Embryonic facial prominence (tissue), 1 donor: ENCODE measurements around the gene SPATA22.
"Not testable (repeated sequence)": the region's sequence is repeated elsewhere in the genome, so short reads cannot be mapped to it uniquely, and the experiment has no call there.

Source experiments
- DNase-seq: peaks from one replicate; pipeline ENCODE4 v3.0.0-alpha.2; 2016; ENCODE audit errors: extremely low spot score

Gene SPATA22, protein sequence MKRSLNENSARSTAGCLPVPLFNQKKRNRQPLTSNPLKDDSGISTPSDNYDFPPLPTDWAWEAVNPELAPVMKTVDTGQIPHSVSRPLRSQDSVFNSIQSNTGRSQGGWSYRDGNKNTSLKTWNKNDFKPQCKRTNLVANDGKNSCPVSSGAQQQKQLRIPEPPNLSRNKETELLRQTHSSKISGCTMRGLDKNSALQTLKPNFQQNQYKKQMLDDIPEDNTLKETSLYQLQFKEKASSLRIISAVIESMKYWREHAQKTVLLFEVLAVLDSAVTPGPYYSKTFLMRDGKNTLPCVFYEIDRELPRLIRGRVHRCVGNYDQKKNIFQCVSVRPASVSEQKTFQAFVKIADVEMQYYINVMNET

DNA sequence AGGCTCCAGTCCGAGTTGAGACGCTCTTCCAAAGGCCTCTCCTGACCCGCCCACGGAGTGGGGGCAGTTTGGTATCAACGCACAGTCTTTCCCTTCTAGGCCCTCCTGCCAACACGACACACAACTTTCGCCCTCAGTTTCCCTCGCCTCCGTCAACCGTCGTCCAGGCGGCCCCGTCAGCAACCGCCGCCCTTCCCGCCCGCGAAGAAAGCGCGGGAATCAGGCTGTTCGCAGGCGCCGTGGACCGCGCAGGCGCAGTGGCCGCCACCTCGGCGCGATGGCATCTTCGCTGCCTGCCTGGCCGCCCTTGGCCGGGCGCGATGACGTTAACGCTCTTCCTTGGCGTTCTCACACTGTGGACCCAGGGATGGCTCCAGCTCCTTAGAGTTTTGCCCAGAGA, at the start of gene SPATA22:
Gene SPATA22 (minus strand): TSS at position 221 of the 400 bp plus-strand sequence. CDS start 2,494 bp downstream, outside the sequence.
- DNase-seq, result no peak

DNA sequence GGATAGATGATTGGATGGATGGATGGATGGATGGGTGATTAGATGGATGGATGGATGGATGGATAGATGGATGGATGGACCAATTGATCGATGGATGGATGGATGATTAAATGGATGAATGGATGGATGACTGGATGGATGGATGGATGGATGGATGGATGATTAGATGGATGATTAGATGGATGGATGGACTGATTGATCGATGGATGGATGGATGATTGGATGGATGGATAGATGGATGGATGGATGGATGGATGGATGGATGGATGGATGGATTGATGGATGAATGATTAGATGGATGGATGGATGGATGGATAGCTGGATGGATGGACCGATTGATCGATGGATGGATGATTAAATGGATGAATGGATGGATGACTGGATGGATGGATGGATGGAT, 47.9 kb upstream of the SPATA22 start:
- not testable (repeated sequence) for DNase-seq

DNA sequence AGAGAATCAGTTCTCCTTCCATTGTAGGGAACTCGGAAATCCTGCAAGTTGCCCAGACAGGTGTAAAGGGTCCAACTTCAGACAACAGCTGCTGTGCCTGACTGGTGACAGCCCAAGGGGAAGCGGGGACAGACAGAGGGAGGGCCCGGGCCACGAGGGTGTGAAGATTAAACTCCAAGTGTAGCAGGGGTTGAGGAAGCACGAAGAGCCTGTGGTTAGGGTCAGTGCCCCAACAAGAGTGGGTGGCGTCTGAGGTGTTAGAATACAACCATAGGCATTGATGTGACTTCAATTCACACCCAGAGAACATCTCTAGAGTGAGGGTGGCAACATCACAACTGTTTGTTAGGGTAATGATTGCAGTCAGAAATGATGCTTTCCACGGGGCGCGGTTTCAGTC, 43.3 kb upstream of the SPATA22 start:
- DNase-seq, result no peak

DNA sequence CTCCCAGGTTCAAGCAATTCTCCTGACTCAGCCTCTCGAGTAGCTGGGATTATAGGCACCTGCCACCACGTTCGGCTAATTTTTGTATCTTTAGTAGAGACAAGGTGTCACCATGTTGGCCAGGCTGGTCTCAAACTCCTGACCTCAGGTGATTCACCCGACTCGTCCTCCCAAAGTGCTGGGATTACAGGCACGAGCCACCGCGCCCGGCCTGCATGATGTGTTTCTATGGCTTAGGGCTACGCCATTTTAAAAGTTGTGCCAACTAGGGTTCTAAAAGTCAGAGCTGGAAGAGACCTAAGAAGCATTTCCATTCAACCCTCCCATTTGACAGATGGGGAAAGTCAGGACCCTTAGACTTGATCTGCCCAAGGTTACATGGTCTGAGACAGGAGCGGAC, 42.5 kb upstream of the SPATA22 start:
- not testable (repeated sequence) for DNase-seq

DNA sequence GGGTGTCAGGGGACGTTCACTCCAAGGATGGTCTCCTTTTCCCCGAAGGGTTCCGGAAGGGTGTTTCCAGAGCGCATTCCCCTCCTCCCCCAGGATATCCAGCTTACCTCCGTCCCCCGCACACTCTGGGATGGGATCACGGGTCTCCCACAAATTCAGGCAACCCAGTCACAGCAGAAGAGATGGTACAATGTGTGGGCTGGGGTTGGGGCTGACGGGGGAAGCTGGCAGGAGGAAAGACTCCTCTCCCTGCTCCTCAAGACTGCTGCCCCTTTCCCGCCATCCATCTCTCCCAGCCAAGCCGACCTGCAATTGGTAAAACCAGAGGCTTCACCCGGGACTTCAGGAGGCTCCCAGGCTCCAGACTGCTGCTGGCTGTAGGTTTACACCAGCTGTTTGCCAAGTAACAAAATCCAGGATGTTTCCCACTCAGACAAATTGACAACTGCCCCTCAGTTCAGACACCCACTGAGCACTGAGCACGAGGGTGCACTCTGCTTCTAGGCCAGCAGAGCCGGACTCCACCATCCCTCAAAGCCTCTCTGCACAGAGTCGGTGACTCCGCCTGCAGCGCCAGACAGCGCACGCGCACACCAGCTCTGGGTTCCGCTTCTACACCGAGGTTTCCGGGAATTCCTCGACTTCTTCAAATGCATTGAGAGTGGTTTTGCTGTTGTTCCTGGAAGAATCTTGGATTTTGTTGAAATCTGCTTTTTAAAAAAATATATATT, 41.9 kb upstream of the SPATA22 start:
- no peak for DNase-seq

DNA sequence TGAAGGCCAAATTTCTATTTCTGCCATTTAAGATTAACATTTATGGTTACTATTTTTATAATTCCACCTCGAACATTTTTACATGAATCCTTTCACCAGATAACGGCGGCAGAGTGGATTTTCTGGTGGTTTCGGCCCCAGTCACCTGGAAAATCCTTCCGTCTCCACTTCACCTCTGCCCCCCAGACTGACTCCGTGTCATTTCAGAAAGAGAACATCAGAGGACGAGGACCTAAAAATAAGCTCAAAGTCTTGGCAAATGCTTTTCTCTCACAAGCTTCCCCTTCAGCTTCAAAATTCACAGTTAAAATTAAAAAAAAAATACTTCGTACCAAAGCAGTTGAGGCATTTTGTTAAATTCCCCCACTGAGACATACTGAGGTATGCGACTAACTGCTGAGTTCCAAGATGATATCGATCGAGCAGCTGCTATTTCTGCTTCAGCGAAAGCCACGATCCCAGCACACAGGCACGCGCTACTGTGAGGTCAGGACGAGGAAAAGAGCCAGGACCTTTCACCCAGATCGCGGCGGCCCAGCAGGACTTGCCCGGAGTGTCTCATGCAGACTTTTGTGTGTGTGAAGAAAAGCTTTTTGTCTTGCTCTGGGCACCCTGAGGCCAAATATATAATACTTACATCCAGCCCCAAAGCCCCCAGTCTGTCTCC, 41.0 kb upstream of the SPATA22 start:
- DNase-seq, result no peak

DNA sequence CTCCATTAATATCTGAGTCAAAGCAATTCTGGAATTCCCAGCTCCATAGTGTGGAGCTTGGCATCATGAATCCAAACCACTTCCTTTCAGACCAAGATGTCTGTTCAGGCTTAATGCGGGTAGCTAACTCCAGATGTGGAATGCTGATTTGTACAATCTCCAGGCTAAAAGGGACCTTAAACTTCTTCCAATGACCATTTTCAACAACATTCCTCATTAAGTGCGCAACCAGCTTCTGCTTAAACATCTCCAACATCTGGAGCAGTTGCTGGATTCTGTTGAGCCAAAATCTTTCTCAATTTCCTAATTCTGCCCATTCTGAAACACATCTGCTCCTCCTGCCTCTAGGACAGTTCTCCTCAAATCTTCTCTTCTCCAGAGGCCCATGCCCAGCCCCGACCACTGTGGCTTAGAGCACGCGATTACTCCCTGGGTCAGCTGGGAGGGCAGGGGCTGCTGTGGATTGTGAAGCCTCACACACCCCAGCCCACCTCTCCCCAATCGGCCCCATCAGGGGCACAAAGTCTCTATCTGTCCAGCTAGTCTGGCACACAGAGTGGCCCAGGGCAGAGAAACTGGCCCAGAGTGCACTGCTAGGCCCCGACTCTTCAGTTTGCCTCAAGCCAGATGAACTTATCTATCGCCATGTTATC, 40.4 kb upstream of the SPATA22 start:
- DNase-seq, result no peak

DNA sequence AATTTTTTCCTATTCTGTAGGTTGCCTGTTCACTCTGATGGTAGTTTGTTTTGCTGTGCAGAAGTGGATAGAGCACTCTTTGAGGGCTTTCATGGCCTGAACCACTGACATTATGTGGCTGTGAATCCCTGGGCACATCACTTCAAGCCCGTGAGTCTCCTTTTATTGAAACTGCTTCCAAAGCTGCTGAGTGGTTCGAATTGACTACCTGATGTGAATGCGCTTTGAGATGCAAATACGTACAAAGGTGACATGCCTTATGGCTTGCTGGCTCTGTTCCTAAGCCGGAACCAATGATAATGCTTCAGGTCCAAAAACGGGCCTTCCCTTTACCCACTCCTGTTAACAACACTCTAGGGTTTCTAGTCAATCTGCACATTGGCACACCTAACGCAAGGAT, 38.5 kb upstream of the SPATA22 start:
- DNase-seq, result no peak

DNA sequence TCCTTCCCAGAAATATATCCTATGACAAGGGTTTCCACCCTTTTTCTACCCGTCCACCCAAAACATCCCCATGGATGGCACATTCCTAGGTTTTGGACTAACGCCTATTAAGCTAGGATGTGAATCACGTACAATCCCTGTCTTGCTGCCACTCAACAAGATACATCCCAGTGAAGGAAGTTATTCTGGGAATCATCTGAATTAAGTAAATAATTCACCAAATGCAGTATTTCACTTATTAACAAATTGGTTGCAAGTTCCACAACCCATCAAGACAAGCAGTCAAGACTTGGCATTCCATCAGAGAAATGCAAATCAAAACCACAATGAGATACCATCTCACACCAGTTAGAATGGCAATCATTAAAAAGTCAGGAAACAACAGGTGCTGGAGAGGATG, 36.2 kb upstream of the SPATA22 start:
- DNase-seq, result no peak

DNA sequence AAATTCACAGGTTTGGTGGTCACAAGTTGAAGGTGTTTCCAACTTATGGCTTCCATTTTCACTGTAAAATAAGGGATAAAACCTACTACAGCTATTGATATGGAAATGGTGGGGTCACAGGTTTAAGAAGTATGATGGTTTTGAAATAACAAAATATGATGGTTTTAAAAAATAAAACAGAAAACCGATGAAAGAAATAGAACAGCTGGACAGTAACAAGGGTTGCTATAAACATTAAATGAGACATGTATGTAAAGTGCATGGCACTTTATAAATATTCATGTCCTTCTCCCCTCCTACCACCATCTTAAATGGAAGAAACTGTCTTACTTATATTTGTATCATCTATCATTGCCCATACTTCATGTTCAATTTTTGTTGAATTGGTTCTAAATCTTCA, 35.5 kb upstream of the SPATA22 start:
- DNase-seq, result no peak

DNA sequence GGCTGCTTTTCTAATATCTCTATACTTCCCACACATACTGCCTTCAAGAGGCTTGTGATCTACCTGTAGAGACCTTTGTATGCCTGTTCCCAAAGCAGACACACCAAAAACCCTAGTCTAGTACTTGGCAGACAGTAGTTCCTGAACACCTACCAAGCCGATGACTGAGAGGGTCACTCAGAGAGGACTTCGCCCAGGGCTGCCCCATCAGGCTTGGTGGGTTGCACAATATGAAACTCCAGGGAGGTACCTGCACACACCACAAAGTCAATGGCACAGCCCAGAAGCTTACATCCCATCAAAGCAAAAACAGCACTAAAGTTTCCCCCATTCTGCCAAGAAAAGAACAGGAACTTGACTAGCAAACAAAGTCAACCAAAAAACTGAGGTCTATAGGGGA, 34.4 kb upstream of the SPATA22 start:
- no peak for DNase-seq

DNA sequence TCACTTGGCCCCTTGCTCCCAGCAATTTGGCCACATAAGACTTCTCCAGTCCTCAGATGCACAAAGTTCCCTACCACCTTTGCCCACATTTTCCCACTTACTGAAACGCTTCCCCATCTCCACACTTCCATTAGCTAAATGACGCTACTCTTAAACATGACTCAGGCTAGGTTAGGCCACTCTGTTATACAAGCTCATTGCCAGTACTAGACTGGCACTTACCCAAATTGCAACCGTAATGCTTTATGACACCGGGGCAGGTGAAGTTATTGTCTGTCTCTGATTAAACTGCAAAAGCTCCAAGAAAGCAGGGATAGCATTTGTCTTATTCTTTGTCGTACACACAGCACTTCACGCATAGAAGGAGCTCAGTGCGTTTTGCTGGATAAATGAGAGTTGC, 33.4 kb upstream of the SPATA22 start:
- DNase-seq, result no peak

DNA sequence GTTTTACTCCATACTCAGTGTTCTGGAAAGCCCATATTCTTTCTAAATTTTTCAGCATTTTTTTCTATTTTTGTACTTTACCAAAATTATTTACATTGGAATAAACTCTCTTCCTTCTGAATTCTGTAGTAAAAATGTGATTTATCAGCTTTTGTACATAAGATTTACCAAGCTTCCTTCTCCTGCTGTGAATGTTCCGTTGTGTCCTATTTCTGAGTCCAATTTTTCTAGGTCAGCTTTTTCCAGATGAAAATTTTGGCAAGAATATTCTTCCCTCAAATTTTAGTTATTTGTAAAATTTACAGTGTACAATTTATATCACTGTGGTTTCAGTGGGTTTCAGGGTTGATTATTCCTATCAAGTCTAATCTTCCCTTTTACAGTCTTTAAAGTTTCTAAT, 31.7 kb upstream of the SPATA22 start:
- no peak for DNase-seq

DNA sequence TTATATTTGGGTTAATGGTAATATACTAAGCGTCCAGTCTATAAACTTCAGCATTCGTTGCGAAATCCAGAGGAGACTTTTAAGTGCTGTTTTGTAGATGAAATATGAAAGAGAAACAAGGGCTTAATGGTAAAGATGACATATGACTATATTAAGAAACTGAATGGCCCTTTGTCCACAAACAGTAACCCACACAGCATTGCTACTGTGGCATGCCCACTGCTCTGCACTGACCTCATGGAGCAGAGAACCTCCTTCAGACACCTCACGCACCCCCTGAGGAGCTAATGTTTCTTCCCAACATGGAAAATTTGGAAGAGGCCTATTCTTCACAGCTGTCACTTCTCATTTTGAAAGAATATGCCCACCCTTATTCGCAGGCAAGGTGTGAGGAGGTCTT, 30.8 kb upstream of the SPATA22 start:
- DNase-seq, result no peak

DNA sequence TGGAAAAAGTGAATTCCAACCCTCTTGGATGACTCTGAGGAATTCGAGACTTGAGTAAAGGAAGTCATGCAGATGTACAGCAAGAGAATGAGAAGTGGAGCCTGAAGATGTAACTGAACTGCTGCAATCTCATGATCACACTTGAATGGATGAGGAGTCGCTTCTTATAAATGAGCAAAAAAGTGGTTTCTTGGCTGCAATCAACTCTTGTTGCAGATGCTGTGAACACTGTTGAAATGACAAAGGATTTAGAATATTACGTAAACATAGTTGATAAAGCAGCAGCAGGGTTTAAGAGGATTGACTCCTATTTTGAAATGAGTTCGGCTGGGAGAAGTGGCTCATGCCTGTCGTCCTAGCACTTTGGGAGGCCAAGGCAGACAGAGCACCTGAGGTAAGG, 29.7 kb upstream of the SPATA22 start:
- no peak for DNase-seq

DNA sequence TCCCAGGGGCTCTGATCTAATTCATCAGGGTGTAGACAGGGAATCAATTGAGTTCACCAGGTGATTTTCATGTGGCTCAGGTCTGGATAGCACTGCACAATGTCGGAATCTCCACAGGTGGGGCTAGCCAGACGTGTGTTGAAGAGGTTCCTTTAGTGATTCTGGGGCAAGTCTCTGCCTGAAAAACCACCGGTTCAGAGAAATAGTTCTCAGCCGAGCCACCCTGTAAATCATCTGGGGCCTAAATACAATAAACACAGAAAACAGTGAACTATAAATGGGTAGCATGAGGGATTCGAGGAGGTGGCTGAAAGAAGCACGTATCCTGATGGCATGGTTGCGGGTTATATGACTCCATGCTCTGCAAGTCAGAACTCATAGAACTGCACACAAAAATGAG, 25.5 kb upstream of the SPATA22 start:
- no peak for DNase-seq

DNA sequence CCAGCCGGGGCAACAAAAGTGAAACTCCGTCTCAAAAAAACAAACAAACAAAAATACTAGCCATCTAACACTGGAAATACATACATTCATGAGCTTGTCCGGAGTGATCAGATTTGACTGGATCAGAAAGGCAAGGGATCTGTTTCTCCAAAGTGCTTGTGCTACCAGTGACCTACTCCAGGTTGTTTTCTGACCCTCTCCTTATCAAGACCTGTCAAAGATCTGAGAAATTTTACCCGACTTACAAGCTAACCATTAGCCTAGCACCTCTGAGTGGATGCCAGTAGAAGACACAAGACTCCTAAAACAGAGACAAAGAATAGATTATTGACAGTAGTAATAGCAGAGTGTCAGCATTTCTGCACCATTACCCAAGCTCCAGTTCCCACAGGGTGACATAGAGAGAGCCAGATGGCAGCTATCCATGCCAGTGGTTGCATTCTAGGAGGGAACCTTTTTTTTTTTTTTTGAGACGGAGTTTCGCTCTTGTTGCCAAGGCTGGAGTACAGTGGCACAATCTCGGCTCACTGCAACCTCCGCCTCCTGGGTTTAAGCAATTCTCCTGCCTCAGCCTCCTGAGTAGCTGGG, 14.0 kb upstream of the SPATA22 start:
- no peak for DNase-seq

DNA sequence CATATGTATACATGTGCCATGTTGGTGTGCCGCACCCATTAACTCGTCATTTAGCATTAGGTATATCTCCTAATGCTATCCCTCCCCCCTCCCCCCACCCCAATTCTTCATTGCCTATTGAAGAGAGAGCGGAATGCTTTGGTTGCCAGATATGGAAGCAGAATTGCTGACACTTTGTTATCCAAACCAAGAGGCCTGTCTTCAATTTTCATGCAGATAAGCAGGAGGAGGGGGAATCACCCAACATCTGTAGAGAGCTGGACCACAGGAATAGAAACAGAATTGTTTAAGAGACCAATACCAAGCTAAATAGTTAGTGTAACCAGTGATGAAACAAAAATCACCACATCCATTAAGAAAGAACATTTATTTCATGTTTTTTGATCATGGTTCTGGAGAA, 11.2 kb upstream of the SPATA22 start:
- no peak for DNase-seq

DNA sequence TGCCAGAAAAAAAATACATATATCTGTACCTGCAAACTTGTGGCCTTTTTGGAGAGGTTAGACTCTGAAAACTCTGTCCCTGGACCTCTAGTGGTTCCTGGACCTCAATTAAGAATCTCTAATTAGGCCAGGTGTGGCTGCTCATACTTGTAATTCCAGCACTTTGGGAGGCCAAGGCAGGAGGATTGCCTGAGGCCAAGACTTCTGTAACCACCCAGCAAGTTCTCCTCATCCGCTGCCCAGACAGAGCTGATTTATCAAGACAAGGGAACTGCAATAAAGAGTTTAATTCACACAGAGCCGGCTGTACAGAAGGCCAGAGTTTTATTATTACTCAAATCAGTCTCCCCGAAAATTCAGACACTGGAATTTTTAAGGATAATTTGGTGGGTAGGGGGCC, 8.4 kb upstream of the SPATA22 start:
- DNase-seq, result no peak

DNA sequence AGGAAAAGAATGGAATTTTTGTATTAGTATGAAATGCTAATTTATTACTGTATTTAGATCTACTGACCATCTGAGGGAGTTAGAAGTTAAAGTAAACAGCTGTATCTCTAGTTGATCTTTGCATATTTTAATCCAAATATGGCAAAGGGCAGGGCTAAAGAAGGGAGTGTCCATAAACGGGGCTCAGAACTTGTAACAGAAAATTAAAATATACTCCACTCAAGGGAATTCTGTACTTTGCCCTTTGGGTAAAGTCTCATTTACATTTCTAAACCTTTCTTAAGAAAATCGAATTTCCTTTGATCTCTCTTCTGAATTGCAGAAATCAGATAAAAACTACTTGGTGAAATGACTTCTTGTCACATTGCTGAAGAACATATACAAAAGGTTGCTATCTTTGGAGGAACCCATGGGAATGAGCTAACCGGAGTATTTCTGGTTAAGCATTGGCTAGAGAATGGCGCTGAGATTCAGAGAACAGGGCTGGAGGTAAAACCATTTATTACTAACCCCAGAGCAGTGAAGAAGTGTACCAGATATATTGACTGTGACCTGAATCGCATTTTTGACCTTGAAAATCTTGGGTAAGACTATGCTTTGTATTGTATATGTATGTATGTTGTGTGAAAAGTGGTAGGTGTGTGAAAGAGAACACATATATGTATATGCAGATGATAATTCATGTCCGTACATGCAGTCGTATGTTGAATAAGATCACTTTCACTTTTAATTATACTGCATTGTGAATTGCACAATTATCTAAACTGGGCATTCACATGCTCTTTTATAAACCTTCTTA, 4.4 kb upstream of the SPATA22 start, which contains the start of gene ASPA:
Gene ASPA (plus strand): TSS at position 186 of the 799 bp plus-strand sequence. CDS start 163 bp downstream, at position 349.
- DNase-seq, result no peak

DNA sequence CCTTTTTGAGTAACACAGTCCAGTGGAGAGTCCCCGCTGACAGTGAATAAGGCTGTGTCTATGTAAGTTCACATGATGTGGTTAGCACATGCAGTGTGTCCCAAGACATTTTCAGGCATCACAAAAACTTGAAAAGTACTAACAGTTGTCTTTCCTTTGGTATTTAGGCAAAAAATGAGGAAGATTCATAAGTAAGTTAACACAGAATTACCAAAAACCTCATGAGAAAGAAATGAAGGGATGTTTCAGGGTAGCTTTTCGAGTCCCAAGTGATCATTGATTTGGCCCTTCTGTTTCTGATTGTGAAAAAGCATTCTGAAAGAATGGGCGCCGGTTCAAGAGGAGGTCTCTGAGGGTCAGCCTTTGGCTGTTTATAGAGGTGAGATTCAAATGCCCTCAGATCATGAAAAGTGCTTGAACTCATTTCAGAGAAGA, 3.6 kb upstream of the SPATA22 start:
- no peak for DNase-seq
